ENCODE data around the gene LMO3.

The LMO3 gene

GRCh38 chr12:16606117-16606200 lies at the start of gene LMO3:
Gene LMO3, minus strand, starts transcription at chr12:16606162. Its CDS starts 5,302 bp downstream, at chr12:16600860.
- no peak for DNase-seq

GRCh38 chr12:16636435-16637055 lies 30.6 kb upstream of the LMO3 start:
- DNase-seq = no peak

GRCh38 chr12:16634786-16635185 lies 28.8 kb upstream of the LMO3 start:
- no peak for DNase-seq

GRCh38 chr12:16626991-16627390 lies 21.0 kb upstream of the LMO3 start:
- DNase-seq = no peak

GRCh38 chr12:16622338-16622737 lies 16.4 kb upstream of the LMO3 start:
- no peak for DNase-seq

- DNase-seq = no peak
These were observed 13.6 kb upstream of the LMO3 start for GRCh38 chr12:16619537-16619936.

- no peak for DNase-seq
These were observed 12.3 kb upstream of the LMO3 start for GRCh38 chr12:16618256-16618655.

GRCh38 chr12:16613199-16613598 lies 7.2 kb upstream of the LMO3 start:
- DNase-seq = no peak

- DNase-seq = no peak
These were observed 6.7 kb upstream of the LMO3 start for GRCh38 chr12:16612647-16613046.

GRCh38 chr12:16611146-16611545 lies 5.2 kb upstream of the LMO3 start:
- DNase-seq = no peak

- no peak for DNase-seq
These were observed 4.8 kb upstream of the LMO3 start for GRCh38 chr12:16610743-16611142.

GRCh38 chr12:16610001-16610585 lies 4.1 kb upstream of the LMO3 start:
- no peak for DNase-seq

- no peak for DNase-seq
These were observed 3.1 kb upstream of the LMO3 start for GRCh38 chr12:16608946-16609539.

- DNase-seq = no peak
These were observed 2.2 kb upstream of the LMO3 start for GRCh38 chr12:16607906-16608775.

GRCh38 chr12:16606991-16607390 lies 1.0 kb upstream of the LMO3 start:
- no peak for DNase-seq

GRCh38 chr12:16606201-16606849 lies 363 bp upstream of the LMO3 start:
- no peak for DNase-seq

GRCh38 chr12:16605642-16606116 lies 283 bp downstream of the LMO3 start:
- no peak for DNase-seq

GRCh38 chr12:16604596-16605252 lies 1.2 kb downstream of the LMO3 start:
- no peak for DNase-seq

GRCh38 chr12:16603916-16604575 lies 1.9 kb downstream of the LMO3 start:
- DNase-seq = no peak

GRCh38 chr12:16603260-16603915 lies 2.6 kb downstream of the LMO3 start:
- DNase-seq = no peak

GRCh38 chr12:16602412-16602811 lies 3.5 kb downstream of the LMO3 start:
- DNase-seq = no peak

- DNase-seq = no peak
These were observed 5.4 kb downstream of the LMO3 start for GRCh38 chr12:16600525-16600924.
